GM18519 (cell line): ENCODE measurements around the gene LAMP2.

Experiments
- ATAC-seq: cut with Tn5 transposase; IDR thresholded peaks from one replicate; pipeline ENCODE4 v1.9.1; 2021; ENCODE audit warnings: mild to moderate bottlenecking, moderate library complexity; ENCODE audit not compliant: unreplicated experiment, low FRiP score

Gene LAMP2

DNA sequence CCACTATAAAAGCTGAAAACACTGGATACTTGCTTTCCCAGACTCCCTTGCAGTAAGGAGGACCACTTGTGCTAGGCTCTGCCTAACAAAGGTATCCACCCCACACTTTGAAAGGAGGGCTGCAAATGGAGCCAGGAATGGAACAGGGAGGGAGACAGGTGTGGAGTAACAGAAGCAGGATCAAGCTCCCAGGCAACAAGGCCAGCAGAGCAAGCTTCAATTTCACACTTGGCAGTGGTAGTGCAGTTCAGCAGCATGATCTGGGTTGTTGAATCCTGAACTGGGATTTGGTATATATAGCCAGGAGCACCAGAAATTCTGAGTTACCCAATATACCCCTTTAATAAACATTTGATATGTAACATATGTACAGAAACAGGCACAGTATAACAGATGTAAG is 9.8 kb downstream of the LAMP2 start:
- ATAC-seq, result no peak

DNA sequence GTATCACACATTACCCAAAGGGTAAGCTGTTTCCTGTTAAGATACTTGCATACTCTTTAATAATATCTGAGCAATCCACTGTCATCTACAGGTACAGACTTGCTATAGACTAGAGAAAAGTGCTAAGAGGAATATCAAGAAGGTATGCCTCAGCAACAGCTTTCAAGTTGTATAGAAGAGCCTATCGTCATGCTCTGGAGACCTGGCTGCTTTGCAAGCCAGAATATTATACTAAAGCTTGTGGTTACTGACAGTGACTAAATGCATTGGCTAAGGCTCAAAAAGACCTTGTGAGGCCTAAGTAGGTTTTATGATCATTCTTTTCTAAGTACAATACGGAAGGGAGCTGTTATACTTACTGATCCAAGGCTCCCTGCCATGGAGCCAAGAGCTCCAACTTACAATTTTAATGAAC is 11.3 kb downstream of the LAMP2 start:
- peak; percentile 94 for ATAC-seq

- ATAC-seq, result no peak
These were observed 12.1 kb downstream of the LAMP2 start for GRCh38 chrX:120456973-120457372.

DNA sequence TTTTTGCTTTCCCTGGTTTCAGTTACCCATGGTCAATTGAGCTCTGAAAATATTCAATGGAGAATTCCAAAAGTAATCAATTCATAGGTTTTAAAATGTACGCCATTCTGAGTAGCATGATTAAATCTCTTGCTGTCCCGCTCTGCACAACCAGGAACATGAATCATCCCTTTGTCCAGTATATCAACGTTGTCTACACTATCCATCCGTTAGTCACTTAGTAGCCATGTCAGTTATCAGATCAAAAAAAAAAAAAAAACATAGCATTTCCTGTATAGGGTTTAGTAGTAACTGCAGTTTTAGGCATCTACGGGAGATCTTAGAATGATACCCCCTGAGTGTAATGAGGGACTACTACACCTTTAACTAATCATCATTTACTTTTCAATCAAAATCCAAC is 15.1 kb downstream of the LAMP2 start:
- ATAC-seq, result no peak

GRCh38 chrX:120452131-120452530 is 17.0 kb downstream of the LAMP2 start:
- ATAC-seq, result no peak

GRCh38 chrX:120450163-120450562 is 18.9 kb downstream of the LAMP2 start:
- no peak for ATAC-seq

DNA sequence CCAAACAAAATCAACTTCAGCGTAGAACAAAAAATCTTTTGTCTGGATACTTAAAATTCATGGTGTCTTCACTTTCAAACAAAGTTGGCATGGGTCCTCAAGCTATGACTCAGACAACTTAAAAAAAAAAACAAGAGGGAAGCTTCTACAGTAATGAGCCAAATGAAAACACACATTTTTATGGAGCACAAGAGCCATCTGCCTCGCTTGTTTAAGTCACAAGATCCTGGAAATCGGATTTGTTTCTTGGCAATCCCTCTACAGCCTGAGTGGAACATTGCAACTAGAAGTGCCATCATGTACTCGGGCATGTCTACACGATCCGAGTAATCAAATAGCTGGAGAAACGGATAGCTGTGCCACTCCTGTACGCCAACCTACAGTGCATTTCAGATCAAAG is 22.6 kb downstream of the LAMP2 start:
- ATAC-seq, result no peak

DNA sequence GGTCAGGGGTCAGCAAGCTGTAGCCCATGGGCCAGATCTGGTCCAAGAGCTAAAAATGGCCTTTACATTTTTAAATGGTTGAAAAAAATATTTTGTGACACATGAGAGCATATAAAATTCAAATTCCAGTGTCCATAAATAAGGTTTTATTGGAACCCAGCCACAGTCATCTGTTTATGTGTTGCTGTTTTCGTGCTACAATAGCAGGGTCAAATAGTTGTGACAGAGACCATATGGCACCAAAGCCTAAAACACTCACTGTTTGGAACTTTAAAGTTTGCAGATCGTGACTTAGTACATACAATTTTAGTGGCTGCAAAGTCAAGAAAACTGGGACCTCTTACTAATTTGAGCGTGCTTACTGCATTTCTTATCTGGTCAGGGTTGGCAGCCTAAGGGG is 29.2 kb downstream of the LAMP2 start:
- ATAC-seq, result no peak

- ATAC-seq, result no peak
These were observed 39.1 kb downstream of the LAMP2 start for GRCh38 chrX:120429776-120430540.

DNA sequence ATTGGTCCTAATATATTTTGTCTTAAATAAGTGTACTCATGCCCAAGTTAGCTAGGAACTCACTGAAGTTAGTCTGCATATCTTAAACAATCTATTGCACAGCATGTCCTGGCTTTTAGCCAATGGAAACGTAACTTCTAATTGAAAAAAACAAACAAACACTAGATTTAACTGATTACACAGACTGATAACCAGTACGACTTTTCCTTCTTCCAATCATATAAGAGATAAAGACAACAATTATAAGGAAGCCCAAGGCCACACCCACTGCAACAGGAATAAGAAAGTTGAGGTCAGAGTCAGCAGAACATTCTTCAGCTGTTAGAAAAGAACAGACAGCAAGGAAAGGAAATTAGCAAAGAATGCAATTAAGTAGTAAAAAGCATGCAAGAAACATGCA is 40.8 kb downstream of the LAMP2 start:
- ATAC-seq, result no peak

GRCh38 chrX:120426599-120426998 is 42.5 kb downstream of the LAMP2 start:
- ATAC-seq, result no peak

GRCh38 chrX:120419463-120419862 is 49.6 kb downstream of the LAMP2 start:
- no peak for ATAC-seq

DNA sequence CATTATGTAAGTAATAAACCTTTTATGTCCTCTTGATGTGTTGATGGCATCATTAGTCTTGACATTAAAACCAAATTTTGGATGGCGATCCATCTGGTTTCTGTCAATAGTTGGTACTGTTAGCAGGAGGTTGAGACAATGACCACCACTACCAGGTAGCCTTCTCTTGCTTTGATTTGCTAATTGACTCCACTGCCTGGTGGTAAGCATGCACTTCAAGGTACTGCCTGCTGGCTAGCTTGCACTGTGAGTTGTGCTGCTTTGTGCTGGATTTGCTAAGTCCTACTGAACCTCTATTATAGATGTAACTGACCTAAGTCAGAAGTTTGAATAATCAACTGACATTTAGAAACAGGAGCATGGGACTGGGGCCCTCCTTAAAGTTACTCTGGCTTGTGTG is 60.9 kb downstream of the LAMP2 start:
- ATAC-seq, result no peak

DNA sequence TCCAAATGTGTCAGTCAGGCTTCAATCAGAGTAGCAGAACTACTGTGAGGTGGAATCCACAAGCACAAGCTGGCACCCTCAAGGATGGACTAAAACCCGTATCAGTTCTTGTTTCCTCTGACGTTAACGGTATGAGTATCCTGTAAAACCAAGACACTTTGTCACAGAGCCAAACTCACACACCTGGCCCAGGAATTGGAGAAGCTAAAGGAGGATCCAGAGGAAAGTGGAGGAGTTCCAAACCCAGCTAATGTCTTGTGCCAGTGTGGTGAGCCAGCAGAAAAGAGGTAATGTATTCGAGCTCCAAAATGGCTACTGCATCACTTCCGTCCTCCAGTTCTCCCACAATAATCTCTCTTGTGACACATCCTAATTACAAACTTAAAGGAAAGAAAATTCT is 62.5 kb downstream of the LAMP2 start:
- ATAC-seq, result no peak

DNA sequence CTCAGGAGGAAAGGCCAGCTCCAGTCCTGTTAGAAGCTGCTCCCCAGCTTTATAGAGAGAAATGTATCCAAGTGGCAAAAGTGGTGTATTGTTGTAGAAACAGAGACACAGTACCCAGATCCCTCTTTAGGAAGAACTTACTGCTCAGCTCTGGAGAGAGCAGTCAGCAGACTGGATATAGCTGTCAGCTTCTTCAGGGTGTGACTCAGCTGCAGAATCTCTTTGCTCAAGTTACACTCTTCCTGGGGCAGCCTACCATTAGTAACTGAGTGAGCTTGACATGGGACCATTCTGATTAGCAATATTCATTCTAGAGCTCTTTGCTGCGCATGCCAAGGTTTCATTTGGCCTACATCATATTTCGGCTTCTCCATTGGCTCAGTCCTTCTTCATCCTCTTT is 66.7 kb downstream of the LAMP2 start:
- no peak for ATAC-seq

GRCh38 chrX:120401301-120401700 is 67.8 kb downstream of the LAMP2 start:
- ATAC-seq, result no peak

GRCh38 chrX:120380699-120381098 is 88.4 kb downstream of the LAMP2 start:
- ATAC-seq, result no peak

- no peak for ATAC-seq
These were observed 89.0 kb downstream of the LAMP2 start for GRCh38 chrX:120379937-120380681.

DNA sequence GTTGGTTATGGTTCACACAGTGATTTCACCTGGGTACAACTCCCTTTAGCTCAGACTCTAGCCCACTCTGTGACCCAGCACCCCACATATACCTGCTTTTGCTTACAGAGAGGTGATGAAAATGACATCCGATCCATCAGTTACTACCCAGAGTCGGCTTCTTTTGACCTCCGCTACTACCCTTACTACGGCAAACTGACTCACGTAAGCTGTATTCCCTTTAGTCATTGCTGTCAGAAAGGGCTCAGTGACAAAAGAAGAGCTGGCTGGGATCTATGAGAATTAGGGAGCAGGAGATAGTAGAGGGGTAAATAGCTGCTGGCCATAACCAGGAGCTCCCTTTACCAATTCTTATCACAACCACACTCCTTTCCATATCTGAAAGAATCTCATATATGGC is 90.5 kb downstream of the LAMP2 start:
- no peak for ATAC-seq
